GM23338 (cell line): ENCODE data around the gene CLEC7A. TPM values are rescaled to one million over a fixed set of nuclear protein-coding genes. Genes with fewer than 3 reads are reported as not detected.

Experiments used
- ATAC-seq: fragments of 200-7000 bp; cut with Tn5 transposase; 3 replicates; pipeline ENCODE4 v1.9.1; 2020
- DNase-seq: peaks from one replicate; pipeline ENCODE4 v3.0.0-alpha.2; 2015; ENCODE audit warnings: low spot score
- H2AFZ ChIP-seq: fragments of 200-600 bp; sonication (generic); 2 replicates; pipeline ENCODE4 v1.8.0; 2016; ENCODE audit warnings: antibody characterized with exemption, mild to moderate bottlenecking, moderate library complexity
- H3F3A ChIP-seq: fragments of 200-600 bp; sonication (generic); replicated peaks from 2 replicates; pipeline ENCODE4 v1.8.0; 2017; ENCODE audit warnings: antibody characterized with exemption, mixed run types, low read depth
- H3K27ac ChIP-seq: fragments of 200-600 bp; sonication (generic); 2 replicates; pipeline ENCODE4 v1.6.1; 2016; ENCODE audit warnings: low read depth
- H3K27me3 ChIP-seq: fragments of 200-600 bp; sonication (generic); 2 replicates; pipeline ENCODE4 v1.8.0; 2016; ENCODE audit warnings: mild to moderate bottlenecking, mixed run types, moderate library complexity; ENCODE audit not compliant: insufficient read depth
- H3K36me3 ChIP-seq: fragments of 200-600 bp; sonication (generic); 2 replicates; pipeline ENCODE4 v1.8.0; 2016; ENCODE audit warnings: mild to moderate bottlenecking; ENCODE audit not compliant: insufficient read depth
- H3K4me1 ChIP-seq: fragments of 200-600 bp; sonication (generic); 2 replicates; pipeline ENCODE4 v1.8.0; 2016; ENCODE audit warnings: mild to moderate bottlenecking, moderate library complexity; ENCODE audit not compliant: insufficient read depth
- H3K4me2 ChIP-seq: fragments of 200-600 bp; sonication (generic); 2 replicates; pipeline ENCODE4 v1.7.1; 2017; ENCODE audit warnings: mixed run types
- H3K4me3 ChIP-seq: fragments of 200-600 bp; sonication (generic); 2 replicates; pipeline ENCODE4 v1.6.1; 2016; ENCODE audit warnings: mixed run types
- H3K79me2 ChIP-seq: fragments of 200-600 bp; sonication (generic); replicated peaks from 2 replicates; pipeline ENCODE4 v1.8.0; 2017; ENCODE audit warnings: mild to moderate bottlenecking; ENCODE audit not compliant: insufficient read depth
- H3K9me2 ChIP-seq: fragments of 200-600 bp; sonication (generic); 2 replicates; pipeline ENCODE4 v1.8.0; 2017; ENCODE audit not compliant: insufficient read depth
- H4K20me1 ChIP-seq: fragments of 200-600 bp; sonication (generic); replicated peaks from 2 replicates; pipeline ENCODE4 v1.8.0; 2017; ENCODE audit warnings: mild to moderate bottlenecking; ENCODE audit not compliant: insufficient read depth
- H3K27ac Mint-ChIP-seq: 2 replicates; pipeline ENCODE4 v1.8.0; 2020; ENCODE audit warnings: inconsistent platforms, mild to moderate bottlenecking, moderate library complexity, mixed read lengths
- H3K27me3 Mint-ChIP-seq: 3 replicates; pipeline ENCODE4 v1.8.0; 2022; ENCODE audit warnings: low read depth, mild to moderate bottlenecking, moderate library complexity, mixed read lengths, inconsistent platforms; ENCODE audit not compliant: insufficient read depth, poor library complexity
- H3K36me3 Mint-ChIP-seq: 3 replicates; pipeline ENCODE4 v1.8.0; 2021; ENCODE audit warnings: low read depth, mild to moderate bottlenecking, inconsistent platforms, moderate library complexity, mixed read lengths
- H3K4me1 Mint-ChIP-seq: 3 replicates; pipeline ENCODE4 v1.8.0; 2020; ENCODE audit warnings: mild to moderate bottlenecking, inconsistent platforms, mixed read lengths
- H3K4me3 Mint-ChIP-seq: 3 replicates; pipeline ENCODE4 v1.8.0; 2021; ENCODE audit warnings: moderate library complexity, mild to moderate bottlenecking, inconsistent platforms, mixed read lengths
- H3K9me3 Mint-ChIP-seq: 3 replicates; pipeline ENCODE4 v1.8.0; 2020; ENCODE audit warnings: moderate library complexity, mild to moderate bottlenecking, inconsistent platforms, mixed read lengths
- CREB1 ChIP-seq: fragments of 250-450 bp; sonication (Bioruptor Pico); IDR thresholded peaks from 2 replicates; pipeline ENCODE4 v1.5.0; 2020; ENCODE audit warnings: low read depth, mild to moderate bottlenecking, moderate library complexity
- CTCF ChIP-seq, 2 experiments: fragments of 200-600 bp in 1 of 2; sonication (generic) in 1 of 2; conservative IDR thresholded peaks; 2 replicates each; pipeline versions ENCODE4 v1.5.1 to v1.6.1; 2016 to 2017; ENCODE audit warnings: antibody characterized with exemption in 2 of 2, low read depth in 2 of 2, mild to moderate bottlenecking in 2 of 2, moderate library complexity in 1 of 2
- EZH2 ChIP-seq: fragments of 200-600 bp; sonication (generic); IDR thresholded peaks from one replicate; pipeline ENCODE4 v1.8.0; 2017; ENCODE audit warnings: antibody characterized with exemption, mild to moderate bottlenecking, low read depth; ENCODE audit not compliant: unreplicated experiment
- EZH2phosphoT487 ChIP-seq: fragments of 200-600 bp; sonication (generic); IDR thresholded peaks from one replicate; pipeline ENCODE4 v1.8.1; 2018; ENCODE audit warnings: antibody characterized with exemption; ENCODE audit not compliant: unreplicated experiment
- JUNB ChIP-seq: IDR thresholded peaks from one replicate; pipeline ENCODE4 v1.6.1; 2016; ENCODE audit warnings: antibody characterized with exemption; ENCODE audit not compliant: unreplicated experiment
- POLR2AphosphoS5 ChIP-seq: IDR thresholded peaks from 2 replicates; pipeline ENCODE4 v1.6.1; 2016; ENCODE audit warnings: antibody characterized with exemption, low read depth
- REST ChIP-seq: IDR thresholded peaks from one replicate; pipeline ENCODE4 v1.6.1; 2018; ENCODE audit warnings: antibody characterized with exemption; ENCODE audit not compliant: unreplicated experiment
- STAT1 ChIP-seq: IDR thresholded peaks from one replicate; pipeline ENCODE4 v1.6.1; 2016; ENCODE audit warnings: antibody characterized with exemption; ENCODE audit not compliant: unreplicated experiment
- ZNF114 ChIP-seq: fragments of 250-450 bp; sonication (Bioruptor Pico); IDR thresholded peaks from 2 replicates; pipeline ENCODE4 v1.5.0; 2020; ENCODE audit warnings: mild to moderate bottlenecking, moderate library complexity
- ZNF331 ChIP-seq: fragments of 250-450 bp; sonication (Bioruptor Pico); IDR thresholded peaks from 2 replicates; pipeline ENCODE4 v1.5.0; 2020; ENCODE audit warnings: low read depth, mild to moderate bottlenecking, moderate library complexity
- ZNF462 ChIP-seq: fragments of 250-450 bp; sonication (Bioruptor Pico); IDR thresholded peaks from 2 replicates; pipeline ENCODE4 v1.5.0; 2020; ENCODE audit warnings: mild to moderate bottlenecking, moderate library complexity
- polyA plus RNA-seq: library from polyadenylated mRNA; unstranded; fragments of >200 nt; fragmentation: Nextera tagmentation; extraction: Ambion mirVana; gene quantifications from 2 replicates; pipeline ENCODE4 v1.2.1, GENCODE V29; 2016
- total RNA-seq: library from RNA; depleted of rRNA; stranded (reverse); fragments of >200 nt; shearing (Covaris generic); gene quantifications from 2 replicates; pipeline ENCODE4 v1.2.3, GENCODE V29; 2014

Gene CLEC7A
- total and polyA plus RNA-seq, 2 experiments from 2014 or later, result 0.39 TPM; not detected in 1

DNA sequence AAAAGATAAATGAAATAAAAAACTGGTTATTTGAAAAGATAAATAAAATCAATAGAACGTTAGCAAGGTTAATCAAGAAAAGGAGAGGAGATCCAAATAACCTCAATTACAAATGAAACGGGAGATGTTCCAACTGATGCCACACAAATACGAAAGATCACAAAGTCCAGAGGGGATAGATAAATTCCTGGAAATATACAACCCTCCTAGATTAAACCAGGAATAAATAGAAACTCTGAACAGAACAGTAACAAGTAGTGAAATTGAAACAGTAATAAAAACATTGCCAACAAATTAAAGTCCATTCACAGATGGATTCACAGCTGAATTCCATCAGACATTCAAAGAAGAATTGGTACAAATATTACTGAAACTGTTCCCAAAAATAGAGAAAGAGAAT lies 43.6 kb downstream of the CLEC7A start:
- H3K9me3 Mint-ChIP-seq, result 0 out of 3 replicates have a peak, but pooled peaks cover 3% of the 10 kb centered on the region
- no peak overlapping the region for H3K27ac ChIP-seq
- no peaks in the 10 kb centered on the region for H4K20me1 ChIP-seq
- DNase-seq (no peak), ATAC-seq (no peak)
- H3K27me3 Mint-ChIP-seq, result no peaks in the 10 kb centered on the region
- no peaks in the 10 kb centered on the region; the same call in 1 of the 2 replicates for H3K9me2 ChIP-seq
- no peak overlapping the region for H3K4me2 ChIP-seq
- H3K27me3 ChIP-seq, result no peaks in the 10 kb centered on the region
- TF ChIP-seq ZNF114, result no peak
- no peak for TF ChIP-seq EZH2
- TF ChIP-seq ZNF462 (CRISPR knock-in tag), result no peak
- no peak for TF ChIP-seq EZH2phosphoT487
- TF ChIP-seq STAT1, result no peak
- no peak for TF ChIP-seq ZNF331 (CRISPR knock-in tag)
- no peak for TF ChIP-seq CREB1 (CRISPR knock-in tag)
- TF ChIP-seq REST, result no peak
- TF ChIP-seq CTCF (conservative IDR thresholded peaks at IDR 0.05; ENCODE audit: low read depth in 2 of 2), result no peak
- no peak for TF ChIP-seq POLR2AphosphoS5
- TF ChIP-seq JUNB, result no peak
- H3K4me3 Mint-ChIP-seq, result no peak overlapping the region
- H3K4me1 Mint-ChIP-seq, result peaks cover 13% of the 10 kb centered on the region
- peaks cover 9% of the 10 kb centered on the region; the same call in 1 of the 2 replicates for H3K4me1 ChIP-seq
- no peak overlapping the region for H3K27ac Mint-ChIP-seq
- no peak overlapping the region for H3K4me3 ChIP-seq
- H3K36me3 Mint-ChIP-seq, result no peaks in the 10 kb centered on the region
- no peaks in the 10 kb centered on the region for H3F3A ChIP-seq
- H3K79me2 ChIP-seq, result no peaks in the 10 kb centered on the region
- no peak overlapping the region for H2AFZ ChIP-seq
- no peaks in the 10 kb centered on the region for H3K36me3 ChIP-seq
